Endothelial cell of umbilical vein (primary cell): ENCODE measurements around the gene MAP2K5. TPM values are rescaled to one million over a fixed set of nuclear protein-coding genes. Genes with fewer than 3 reads are reported as not detected.

Experiments used
- BruUV-seq: library from RNA; stranded (reverse); fragments of 400-500 nt; replicated peaks from 2 replicates; lab custom pipeline; 2021; lab: Mats Ljungman, UMichigan
- CTCF ChIA-PET: fragments of 300-600, 350-600 bp; sonication (Branson Sonifier 250); formaldehyde crosslinking; loops from one replicate; lab custom pipeline; 2021; ENCODE audit warnings: antibody characterized with exemption, inconsistent platforms; lab: Charles Lee
- POLR2A ChIA-PET: fragments of 300-600, 350-600 bp; sonication (Branson Sonifier 250); formaldehyde crosslinking; loops from one replicate; lab custom pipeline; 2021; ENCODE audit warnings: antibody characterized with exemption, inconsistent platforms; lab: Charles Lee
- DNase-seq: peaks from one replicate; pipeline ENCODE4 v3.0.0-alpha.2; 2011; ENCODE audit warnings: low read depth, low spot score
- FAIRE-seq: peaks from 2 replicates; lab custom pipeline; 2011; peaks lifted over from hg19 to GRCh38; lab: Jason Lieb, UNC
- H2AFZ ChIP-seq: 2 replicates; pipeline ENCODE4 v1.6.0; 2012; ENCODE audit warnings: low read depth, low read length, control low read depth, inconsistent platforms
- H3K27ac ChIP-seq: 2 replicates; pipeline ENCODE4 v1.5.1; 2011; ENCODE audit warnings: low read depth, mild to moderate bottlenecking, control low read depth, low read length, moderate library complexity; ENCODE audit not compliant: insufficient read depth
- H3K27me3 ChIP-seq, 2 experiments: 2 replicates each; pipeline versions ENCODE4 v1.6.0 to v1.6.1; 2011; ENCODE audit warnings: low read length in 2 of 2, mixed read lengths in 1 of 2; ENCODE audit not compliant: control insufficient read depth in 2 of 2, insufficient read depth in 2 of 2
- H3K36me3 ChIP-seq, 2 experiments: 2 replicates in 1 of 2; 3 replicates in 1 of 2; pipeline ENCODE4 v1.5.1; 2011; ENCODE audit warnings: low read length in 2 of 2, mild to moderate bottlenecking in 1 of 2, moderate library complexity in 1 of 2; ENCODE audit not compliant: control insufficient read depth in 2 of 2, insufficient read depth in 2 of 2; ENCODE audit errors: extremely low read depth in 1 of 2
- H3K4me1 ChIP-seq: 3 replicates; pipeline ENCODE4 v1.5.1; 2011; ENCODE audit warnings: mild to moderate bottlenecking, low read length; ENCODE audit not compliant: control insufficient read depth, insufficient read depth; ENCODE audit errors: extremely low read depth
- H3K4me2 ChIP-seq: 2 replicates; pipeline ENCODE4 v1.6.1; 2011; ENCODE audit warnings: low read length, control low read depth, mixed read lengths; ENCODE audit not compliant: insufficient read depth
- H3K4me3 ChIP-seq, 3 experiments: fragments of 200-600 bp in 1 of 3; sonication (generic), shearing (Covaris generic) in 1 of 3; replicated peaks in 1 of 3; 2 replicates each; pipeline ENCODE4 v1.5.1; 2011 to 2016; ENCODE audit warnings: control low read depth in 3 of 3, low read length in 3 of 3, mild to moderate bottlenecking in 2 of 3, inconsistent platforms in 1 of 3, low read depth in 1 of 3, moderate library complexity in 1 of 3; ENCODE audit not compliant: insufficient read depth in 1 of 3
- H3K79me2 ChIP-seq: 2 replicates; pipeline ENCODE4 v1.6.0; 2012; ENCODE audit warnings: low read length, inconsistent platforms; ENCODE audit not compliant: control insufficient read depth, insufficient read depth
- H3K9ac ChIP-seq: replicated peaks from 2 replicates; pipeline ENCODE3; 2011; ENCODE audit warnings: low read length, control low read depth; ENCODE audit not compliant: insufficient read depth; ENCODE audit errors: extremely low read depth
- H3K9me1 ChIP-seq: replicated peaks from 3 replicates; pipeline ENCODE4 v1.6.0; 2011; ENCODE audit warnings: mild to moderate bottlenecking, low read length; ENCODE audit not compliant: control insufficient read depth, insufficient read depth; ENCODE audit errors: extremely low read depth
- H3K9me3 ChIP-seq: replicated peaks from 2 replicates; pipeline ENCODE4 v1.5.1; 2012; ENCODE audit warnings: low read length, inconsistent platforms; ENCODE audit not compliant: control insufficient read depth, insufficient read depth
- H4K20me1 ChIP-seq: replicated peaks from 2 replicates; pipeline ENCODE3; 2011; ENCODE audit warnings: mild to moderate bottlenecking, low read length; ENCODE audit not compliant: control insufficient read depth, insufficient read depth; ENCODE audit errors: extremely low read depth
- CTCF ChIP-seq, 2 donors: IDR thresholded peaks; 1 replicate in 1 of 2; 2 replicates in 1 of 2; pipeline ENCODE4 v1.5.1; 2011; ENCODE audit warnings: low read length in 2 of 2, mild to moderate bottlenecking in 2 of 2, moderate library complexity in 2 of 2, control low read depth in 1 of 2, inconsistent platforms in 1 of 2, low read depth in 1 of 2; ENCODE audit not compliant: insufficient read depth in 1 of 2; ENCODE audit errors: extremely low read depth in 1 of 2
- EZH2 ChIP-seq: IDR thresholded peaks from 2 replicates; pipeline ENCODE4 v1.6.1; 2012; ENCODE audit warnings: borderline replicate concordance, low read depth, mild to moderate bottlenecking, moderate library complexity, low read length, inconsistent platforms; ENCODE audit not compliant: severe bottlenecking
- FOS ChIP-seq: IDR thresholded peaks from 2 replicates; pipeline ENCODE4 v1.6.1; 2011; ENCODE audit warnings: mild to moderate bottlenecking, low read length, moderate library complexity, borderline replicate concordance; ENCODE audit not compliant: insufficient read depth
- GATA2 ChIP-seq: IDR thresholded peaks from 2 replicates; pipeline ENCODE4 v1.7.0; 2011; ENCODE audit warnings: low read depth, mild to moderate bottlenecking, moderate library complexity, mixed read lengths, low read length; ENCODE audit not compliant: insufficient read length, insufficient read depth
- JUN ChIP-seq: IDR thresholded peaks from 2 replicates; pipeline ENCODE4 v1.6.1; 2011; ENCODE audit warnings: borderline replicate concordance, low read depth; ENCODE audit not compliant: insufficient read length, insufficient read depth
- MAX ChIP-seq: IDR thresholded peaks from 2 replicates; pipeline ENCODE4 v1.6.1; 2011; ENCODE audit not compliant: insufficient read depth, insufficient read length
- MYC ChIP-seq: IDR thresholded peaks from one replicate; pipeline ENCODE4 v1.6.1; 2011; ENCODE audit warnings: mild to moderate bottlenecking, low read depth, low read length
- POLR2A ChIP-seq: IDR thresholded peaks from 2 replicates; pipeline ENCODE4 v1.6.1; 2012; ENCODE audit warnings: low read depth, mild to moderate bottlenecking, control low read depth, low read length
- POLR2AphosphoS5 ChIP-seq: IDR thresholded peaks from 2 replicates; pipeline ENCODE4 v1.6.1; 2012; ENCODE audit warnings: low read depth, mild to moderate bottlenecking, control low read depth, low read length, moderate library complexity; ENCODE audit not compliant: insufficient read depth
- dilution Hi-C: fragments of 300-500 bp; cut with MboI; formaldehyde crosslinking; loops from one replicate; pipeline ENCODE4 v1.15.0; 2019; ENCODE audit warnings: low sequenced_read_pairs; ENCODE audit not compliant: extremely low pct_ligation_motif_present
- intact Hi-C: fragments of 100-400 bp; cut with micrococcal nuclease; formaldehyde crosslinking; loops from one replicate; pipeline ENCODE4 v1.10.0; 2022
- polyA plus RNA-seq, 4 experiments: library from polyadenylated mRNA; depleted of rRNA in 3 of 4; stranded (reverse) in 3 of 4; unstranded in 1 of 4; fragments of >200 nt; gene quantifications; 2 replicates each; pipeline versions ENCODE4 v1.2.1 to v1.2.3, GENCODE V29; 2011 to 2012; ENCODE audit warnings: missing spikeins in 1 of 4
- total RNA-seq: library from RNA; stranded (reverse); gene quantifications from 2 replicates; pipeline ENCODE4 v1.2.3, GENCODE V29; 2021

Gene MAP2K5
- total and polyA plus RNA-seq, 2 donors (not counting 3 experiments of a cell fraction or from before 2014, with no cell fraction given), result 4.9 to 24.7 TPM

- no peaks in the 10 kb centered on the region for H3K27me3 ChIP-seq
- intact Hi-C loops, result no loop called here
- ChIA-PET POLR2A (no interaction called here), CTCF (interaction anchor here (0.8 to 1.1 kb wide), 2 partner anchors 13 to 18 kb away, joined by 3 read pairs; no protein-coding TSS in a partner anchor)
- H3K79me2 ChIP-seq, result no peaks in the 10 kb centered on the region
- BruUV-seq, result no TSS peak
- no peak overlapping the region for H3K27ac ChIP-seq
- H2AFZ ChIP-seq, result no peak overlapping the region
- H3K9ac ChIP-seq, result no peak overlapping the region
- H3K9me3 ChIP-seq, result no peaks in the 10 kb centered on the region
- DNase-seq (no peak), FAIRE-seq (no peak)
- dilution Hi-C loops, result no loop called here
- no peak overlapping the region for H3K4me3 ChIP-seq
- no peaks in the 10 kb centered on the region for H4K20me1 ChIP-seq
- no peaks in the 10 kb centered on the region for H3K4me1 ChIP-seq
- H3K36me3 ChIP-seq, result no peaks in the 10 kb centered on the region
- no peak overlapping the region for H3K4me2 ChIP-seq
- no peak for TF ChIP-seq MYC
- TF ChIP-seq EZH2, result no peak
- no peak for TF ChIP-seq GATA2
- H3K9me1 ChIP-seq, result no peaks in the 10 kb centered on the region
Observed at GRCh38 chr15:67674983-67675382, 132.5 kb downstream of the MAP2K5 start.

GRCh38 chr15:67678089-67678488, 135.6 kb downstream of the MAP2K5 start:
- Histone ChIP-seq H4K20me1 (no peaks in the 10 kb centered on the region), H3K4me1 (no peaks in the 10 kb centered on the region), H2AFZ (no peak overlapping the region), H3K9me3 (no peaks in the 10 kb centered on the region), H3K9ac (no peak overlapping the region), H3K27me3 (no peaks in the 10 kb centered on the region), H3K36me3 (no peaks in the 10 kb centered on the region), H3K79me2 (no peaks in the 10 kb centered on the region), H3K4me2 (no peak overlapping the region), H3K27ac (no peak overlapping the region), H3K9me1 (no peaks in the 10 kb centered on the region), H3K4me3 (no peak overlapping the region)
- BruUV-seq, result no TSS peak
- CTCF ChIA-PET, result interaction anchor here (1.3 kb wide), 1 partner anchor 10 kb away, joined by 4 read pairs; no protein-coding TSS in a partner anchor
- POLR2A ChIA-PET, result no interaction called here
- intact Hi-C loops, result no loop called here
- FAIRE-seq (no peak), DNase-seq (no peak)
- TF ChIP-seq GATA2, result no peak
- no peak for TF ChIP-seq POLR2AphosphoS5
- no peak for TF ChIP-seq CTCF (IDR thresholded peaks at IDR 0.05; ENCODE audit: extremely low read depth in 1 of 2, insufficient read depth in 1 of 2, low read depth in 1 of 2, low read length in 2 of 2)
- no peak for TF ChIP-seq POLR2A
- TF ChIP-seq FOS, result no peak
- TF ChIP-seq MYC, result no peak
- no peak for TF ChIP-seq JUN
- TF ChIP-seq EZH2, result no peak
- TF ChIP-seq MAX, result no peak
- dilution Hi-C loops, result no loop called here
